Fibroblast of lung (primary cell): Measurements from ENCODE around the gene P2RY13. TPM values are rescaled to one million over a fixed set of nuclear protein-coding genes. Genes with fewer than 3 reads are reported as not detected.

Experiments used
- DNase-seq, 2 donors: peaks; one replicate each; pipeline versions ENCODE4 v3.0.0 to v3.0.0-alpha.2; 2010; ENCODE audit warnings: low read depth in 2 of 2
- H2AFZ ChIP-seq: 2 replicates; pipeline ENCODE4 v1.5.1; 2012; ENCODE audit warnings: low read length, control low read depth, inconsistent platforms
- H3K27ac ChIP-seq: 2 replicates; pipeline ENCODE4 v1.5.1; 2011; ENCODE audit warnings: low read length, control low read depth; ENCODE audit not compliant: insufficient read depth
- H3K27me3 ChIP-seq: 2 replicates; pipeline ENCODE4 v1.5.1; 2011; ENCODE audit warnings: mild to moderate bottlenecking, low read length; ENCODE audit not compliant: control insufficient read depth, insufficient read depth
- H3K36me3 ChIP-seq: 2 replicates; pipeline ENCODE4 v1.5.1; 2011; ENCODE audit warnings: low read length; ENCODE audit not compliant: control insufficient read depth, insufficient read depth
- H3K4me1 ChIP-seq: 2 replicates; pipeline ENCODE4 v1.5.1; 2011; ENCODE audit warnings: low read length; ENCODE audit not compliant: control insufficient read depth, insufficient read depth; ENCODE audit errors: extremely low read depth
- H3K4me2 ChIP-seq: 2 replicates; pipeline ENCODE4 v1.5.1; 2011; ENCODE audit warnings: low read length, control low read depth; ENCODE audit not compliant: insufficient read depth; ENCODE audit errors: extremely low read depth
- H3K4me3 ChIP-seq, 4 experiments: fragments of 200-600 bp in 1 of 4; sonication (generic) in 1 of 4; replicated peaks in 1 of 4; 2 replicates each; pipeline ENCODE4 v1.5.1; 2011 to 2016; ENCODE audit warnings: low read length in 4 of 4, low read depth in 3 of 4, mild to moderate bottlenecking in 3 of 4, control low read depth in 2 of 4, inconsistent platforms in 1 of 4, mixed read lengths in 1 of 4; ENCODE audit not compliant: insufficient read depth in 1 of 4; ENCODE audit errors: control extremely low read depth in 1 of 4
- H3K79me2 ChIP-seq: 2 replicates; pipeline ENCODE4 v1.5.1; 2012; ENCODE audit warnings: mild to moderate bottlenecking, low read length, inconsistent platforms; ENCODE audit not compliant: control insufficient read depth, insufficient read depth
- H3K9ac ChIP-seq: 2 replicates; pipeline ENCODE4 v1.5.1; 2011; ENCODE audit warnings: mild to moderate bottlenecking, low read length, control low read depth; ENCODE audit not compliant: insufficient read depth
- H3K9me3 ChIP-seq: 2 replicates; pipeline ENCODE4 v1.5.1; 2012; ENCODE audit warnings: low read depth, low read length; ENCODE audit not compliant: control insufficient read depth, insufficient read depth
- H4K20me1 ChIP-seq: 2 replicates; pipeline ENCODE4 v1.5.1; 2011; ENCODE audit warnings: low read length; ENCODE audit not compliant: control insufficient read depth, insufficient read depth; ENCODE audit errors: extremely low read depth
- CTCF ChIP-seq, 2 donors: IDR thresholded peaks in 1 of 2; conservative IDR thresholded peaks in 1 of 2; 1 replicate in 1 of 2; 2 replicates in 1 of 2; pipeline ENCODE4 v1.5.1; 2011 to 2012; ENCODE audit warnings: low read length in 2 of 2, control low read depth in 1 of 2, inconsistent platforms in 1 of 2, low read depth in 1 of 2, mild to moderate bottlenecking in 1 of 2
- EZH2 ChIP-seq: IDR thresholded peaks from 2 replicates; pipeline ENCODE4 v1.5.1; 2012; ENCODE audit warnings: low read length, control low read depth, mild to moderate bottlenecking; ENCODE audit errors: missing control alignments
- polyA plus RNA-seq, 2 donors: library from polyadenylated mRNA; depleted of rRNA in 1 of 2; stranded (reverse) in 1 of 2; unstranded in 1 of 2; fragments of >200 nt; gene quantifications; 2 replicates each; pipeline ENCODE4 v1.2.1, GENCODE V29; 2011 to 2012; ENCODE audit warnings: missing spikeins in 1 of 2
- total RNA-seq: library from RNA; depleted of rRNA; stranded (reverse); fragments of >200 nt; gene quantifications from 2 replicates; pipeline ENCODE4 v1.2.1, GENCODE V29; 2014

Gene P2RY13
- total and polyA plus RNA-seq, 2 donors (not counting 1 experiment from before 2014, with no cell fraction given) = 0.03 TPM; not detected in 1

GRCh38 chr3:151305775-151306151 is 23.6 kb downstream of the P2RY13 start:
- peak overlapping the region; percentile 54 for H3K4me2 ChIP-seq
- H3K4me3 ChIP-seq = no peak overlapping the region
- no peaks in the 10 kb centered on the region for H3K79me2 ChIP-seq
- no peaks in the 10 kb centered on the region for H4K20me1 ChIP-seq
- no peaks in the 10 kb centered on the region for H3K9me3 ChIP-seq
- no peaks in the 10 kb centered on the region for H3K36me3 ChIP-seq
- H3K27ac ChIP-seq = peak overlapping the region; percentile 42
- H3K9ac ChIP-seq = no peak overlapping the region
- no peaks in the 10 kb centered on the region for H3K27me3 ChIP-seq
- peaks cover 28% of the 10 kb centered on the region for H3K4me1 ChIP-seq
- TF ChIP-seq CTCF (conservative IDR thresholded peaks at IDR 0.05 in 1 of 2, IDR thresholded peaks at IDR 0.05 in 1 of 2; ENCODE audit: low read depth in 1 of 2, low read length in 2 of 2) = no peak
- no peak for TF ChIP-seq EZH2
- no peak overlapping the region for H2AFZ ChIP-seq
- no peak for DNase-seq

- peak overlapping the region; percentile 45 for H3K4me2 ChIP-seq
- peaks cover 28% of the 10 kb centered on the region for H3K4me1 ChIP-seq
- peak overlapping the region in 1 of 4 experiments; percentile 9 for H3K4me3 ChIP-seq
- no peak overlapping the region for H2AFZ ChIP-seq
- no peaks in the 10 kb centered on the region for H4K20me1 ChIP-seq
- no peaks in the 10 kb centered on the region for H3K36me3 ChIP-seq
- H3K9ac ChIP-seq = no peak overlapping the region
- no peaks in the 10 kb centered on the region for H3K27me3 ChIP-seq
- H3K9me3 ChIP-seq = no peaks in the 10 kb centered on the region
- no peaks in the 10 kb centered on the region for H3K79me2 ChIP-seq
- TF ChIP-seq EZH2 (no peak), CTCF (conservative IDR thresholded peaks at IDR 0.05 in 1 of 2, IDR thresholded peaks at IDR 0.05 in 1 of 2; ENCODE audit: low read depth in 1 of 2, low read length in 2 of 2) (peak; percentile 16 to 24)
- peak overlapping the region; percentile 42 for H3K27ac ChIP-seq
- DNase-seq = peak; percentile 97 to 99
These were observed 24.1 kb downstream of the P2RY13 start for GRCh38 chr3:151305060-151305774.

DNA sequence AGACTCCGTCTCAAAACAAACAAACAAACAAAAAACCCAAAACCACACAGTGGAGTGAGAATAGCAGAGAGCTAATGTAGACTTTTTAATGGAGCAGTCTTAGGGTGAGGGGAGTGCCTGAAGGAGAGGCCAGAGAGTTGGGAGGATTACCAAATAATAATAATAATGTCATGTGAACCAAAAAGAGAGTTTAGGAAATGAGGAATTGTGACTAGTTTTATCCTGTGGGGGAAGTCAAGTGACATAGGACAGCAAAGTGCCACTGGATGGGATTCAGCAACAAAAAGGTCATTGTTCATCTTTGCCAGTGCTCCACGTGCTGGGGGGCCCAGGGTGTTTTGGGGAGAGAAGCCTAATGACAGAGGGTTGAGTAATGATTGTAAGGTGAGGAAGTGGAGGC is 25.6 kb downstream of the P2RY13 start:
- H2AFZ ChIP-seq = no peak overlapping the region
- no peaks in the 10 kb centered on the region for H3K79me2 ChIP-seq
- H3K4me1 ChIP-seq = peaks cover 28% of the 10 kb centered on the region

More for the DNA sequence above, 25.6 kb downstream of the P2RY13 start:
- Histone ChIP-seq H3K9ac (no peak overlapping the region), H4K20me1 (no peaks in the 10 kb centered on the region), H3K4me3 (no peak overlapping the region), H3K27ac (no peak overlapping the region), H3K9me3 (no peaks in the 10 kb centered on the region), H3K36me3 (no peaks in the 10 kb centered on the region), H3K4me2 (no peak overlapping the region), H3K27me3 (no peaks in the 10 kb centered on the region)
- no peak for DNase-seq
- TF ChIP-seq CTCF (conservative IDR thresholded peaks at IDR 0.05 in 1 of 2, IDR thresholded peaks at IDR 0.05 in 1 of 2; ENCODE audit: low read depth in 1 of 2, low read length in 2 of 2) (no peak), EZH2 (no peak)
